Loucy (cell line): ENCODE measurements around the gene SLC1A5.

Source experiments
- EZH2phosphoT487 ChIP-seq: fragments of 200-600 bp; IDR thresholded peaks from 2 replicates; pipeline ENCODE4 v1.6.1; 2018; ENCODE audit warnings: antibody characterized with exemption, mild to moderate bottlenecking, moderate library complexity, borderline replicate concordance
- TF ChIP-seq, protein P1 (sequence below): fragments of 200-600 bp; sonication (generic); conservative IDR thresholded peaks from 2 replicates; pipeline ENCODE4 v1.5.1; 2014; ENCODE audit warnings: mild to moderate bottlenecking, antibody characterized with exemption, low read length

DNA sequence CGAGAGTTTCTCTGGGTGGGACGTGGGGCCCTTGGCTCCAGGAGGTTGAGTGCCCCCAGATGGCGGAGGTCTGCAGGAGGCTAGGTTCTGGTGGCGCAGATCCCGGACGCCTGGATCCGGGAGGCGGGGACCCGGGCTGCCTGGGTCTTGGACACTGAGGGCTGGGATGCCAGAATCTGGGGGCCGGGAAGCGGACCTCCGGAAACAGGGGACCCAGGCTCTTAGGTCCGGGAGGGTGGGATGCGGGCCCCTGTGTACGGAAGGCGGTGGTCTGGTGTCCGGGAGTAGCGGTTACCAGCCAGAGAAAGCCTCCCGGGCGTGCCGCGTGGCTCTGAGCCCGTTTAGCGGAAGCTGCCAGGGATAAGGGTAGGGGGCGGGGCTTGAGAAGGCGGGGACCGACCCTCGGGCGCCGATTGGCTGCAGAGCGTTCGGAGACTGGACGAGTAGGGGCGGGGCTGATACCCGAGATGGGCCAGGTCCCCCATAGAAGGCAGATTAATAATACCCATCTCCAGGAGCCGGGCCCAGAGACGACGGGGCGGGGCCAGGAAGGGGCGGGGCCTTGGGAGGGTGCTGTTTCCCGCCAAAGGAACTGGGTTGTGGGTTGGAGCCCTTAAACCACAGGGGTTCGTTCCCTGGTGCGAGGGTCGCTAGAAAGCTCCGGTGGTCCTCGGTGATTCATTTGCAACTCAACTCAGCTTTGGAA is at the start of gene SLC1A5:
- TF ChIP-seq, protein P1, sequence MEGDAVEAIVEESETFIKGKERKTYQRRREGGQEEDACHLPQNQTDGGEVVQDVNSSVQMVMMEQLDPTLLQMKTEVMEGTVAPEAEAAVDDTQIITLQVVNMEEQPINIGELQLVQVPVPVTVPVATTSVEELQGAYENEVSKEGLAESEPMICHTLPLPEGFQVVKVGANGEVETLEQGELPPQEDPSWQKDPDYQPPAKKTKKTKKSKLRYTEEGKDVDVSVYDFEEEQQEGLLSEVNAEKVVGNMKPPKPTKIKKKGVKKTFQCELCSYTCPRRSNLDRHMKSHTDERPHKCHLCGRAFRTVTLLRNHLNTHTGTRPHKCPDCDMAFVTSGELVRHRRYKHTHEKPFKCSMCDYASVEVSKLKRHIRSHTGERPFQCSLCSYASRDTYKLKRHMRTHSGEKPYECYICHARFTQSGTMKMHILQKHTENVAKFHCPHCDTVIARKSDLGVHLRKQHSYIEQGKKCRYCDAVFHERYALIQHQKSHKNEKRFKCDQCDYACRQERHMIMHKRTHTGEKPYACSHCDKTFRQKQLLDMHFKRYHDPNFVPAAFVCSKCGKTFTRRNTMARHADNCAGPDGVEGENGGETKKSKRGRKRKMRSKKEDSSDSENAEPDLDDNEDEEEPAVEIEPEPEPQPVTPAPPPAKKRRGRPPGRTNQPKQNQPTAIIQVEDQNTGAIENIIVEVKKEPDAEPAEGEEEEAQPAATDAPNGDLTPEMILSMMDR, result no peak; the same call in 1 of the 2 replicates
- TF ChIP-seq EZH2phosphoT487, result no peak
